Right lobe of liver (tissue), 6 donors: Measurements from ENCODE around the gene FGFR1OP2. TPM values are rescaled to one million over a fixed set of nuclear protein-coding genes. Genes with fewer than 3 reads are reported as not detected.

ENCODE experiments used
- ATAC-seq, 4 donors: fragments of 200-7000 bp; cut with Tn5 transposase; one replicate each; pipeline ENCODE4 v1.9.1; 2020; ENCODE audit warnings: mild to moderate bottlenecking in 4 of 4, moderate library complexity in 4 of 4
- DNase-seq, 3 donors: peaks; one replicate each; pipeline ENCODE4 v3.0.0-alpha.2; 2020
- H3K27ac ChIP-seq, 3 donors: fragments of 200-600 bp; one replicate each; pipeline ENCODE4 v1.8.0; 2022
- H3K27me3 ChIP-seq, 2 donors: fragments of 200-600 bp; one replicate each; pipeline ENCODE4 v1.8.0; 2022
- H3K36me3 ChIP-seq, 4 donors: fragments of 200-600 bp; sonication (generic) in 1 of 4; one replicate each; pipeline versions ENCODE4 v1.5.1 to v1.8.0; 2017 to 2022; ENCODE audit warnings: control low read depth in 1 of 4
- H3K4me1 ChIP-seq, 4 donors: fragments of 200-600 bp; sonication (generic) in 1 of 4; one replicate each; pipeline versions ENCODE4 v1.5.1 to v1.8.0; 2017 to 2022; ENCODE audit warnings: control low read depth in 1 of 4
- H3K4me3 ChIP-seq, 3 donors: fragments of 200-600 bp; one replicate each; pipeline ENCODE4 v1.8.0; 2022
- H3K9me3 ChIP-seq, 4 donors: fragments of 200-600 bp; sonication (generic) in 1 of 4; one replicate each; pipeline versions ENCODE4 v1.5.1 to v1.8.0; 2017 to 2022; ENCODE audit warnings: control low read depth in 1 of 4
- CTCF ChIP-seq, 4 donors: fragments of 200-600 bp in 3 of 4; fragments of 450-650 bp in 1 of 4; IDR thresholded peaks; one replicate each; pipeline versions ENCODE4 v1.5.1 to v1.8.0; 2016 to 2022; ENCODE audit warnings: antibody characterized with exemption in 4 of 4, mild to moderate bottlenecking in 2 of 4
- POLR2A ChIP-seq: fragments of 450-650 bp; IDR thresholded peaks from one replicate; pipeline ENCODE4 v1.6.1; 2017; ENCODE audit warnings: antibody characterized with exemption, mild to moderate bottlenecking
- WGBS: methylation state at CpG from one replicate; pipeline ENCODE4 v1.1.6; 2018; ENCODE audit warnings: low coverage, low lambda C conversion rate; ENCODE audit not compliant: insufficient coverage; ENCODE audit errors: missing lambda C conversion rate; 5-methylcytosine and 5-hydroxymethylcytosine counted together
- intact Hi-C, 2 donors: fragments of 100-400 bp; cut with DNase I; formaldehyde crosslinking; loops; one replicate each; pipeline versions ENCODE4 v1.11.2 to v1.14.1; 2022
- total RNA-seq, 6 experiments: library from RNA; depleted of rRNA in 2 of 6; stranded (reverse); fragments of >200 nt in 2 of 6; fragmentation: NEBNext Ultra II Directional in 3 of 6; extraction: Animal tissue kit (Norgen Biotek cat#: 25700) in 3 of 6; gene quantifications; one replicate each; pipeline versions ENCODE4 v1.1.0 to v1.2.4, GENCODE V29; 2016 to 2023
- donor health status: DM: no; HTN: yes; CAD: no.
- donor health status: DM: no; HTN: no; CAD: no.
- donor health status: DM: no; HTN: no; CAD: no.
- donor health status: DM: no; HTN: yes; CAD: no.
- donor health status: DM: no; HTN: yes; CAD: no.

FGFR1OP2 gene
- total RNA-seq, 6 experiments from 2014 or later: 13.3 to 29.6 (median 20.1) TPM

- Histone ChIP-seq H3K36me3 (peaks cover 0 to 2% (median 0%) of the 10 kb centered on the region in 4 donors), H3K4me1 (peaks cover 0 to 35% (median 10%) of the 10 kb centered on the region in 4 donors), H3K27me3 (no peaks in the 10 kb centered on the region), H3K9me3 (no peaks in the 10 kb centered on the region), H3K27ac (peak overlapping the region; percentile 91 to 94 (median 93)), H3K4me3 (peak overlapping the region in 2 of 3 donors; percentile 71 to 81)
- DNase-seq: no peak
- peak; percentile 10 to 64 (median 34) for ATAC-seq
- whole genome bisulfite sequencing: 34% methylated on average over 14 of the region's 14 CpGs
- TF ChIP-seq CTCF (IDR thresholded peaks at IDR 0.05) (no peak), POLR2A (no peak)
- intact Hi-C loops: loop anchor here in 1 of 2 donors (10.0 kb wide), 1 partner anchor 78 kb away; the partner anchor contains the start of genes FGFR1OP2 and INTS13
Observed at GRCh38 chr12:27012239-27012981, 74.1 kb downstream of the FGFR1OP2 start.

GRCh38 chr12:27012982-27013255 is 74.6 kb downstream of the FGFR1OP2 start:
- no peak for DNase-seq
- TF ChIP-seq POLR2A (no peak), CTCF (IDR thresholded peaks at IDR 0.05) (no peak)
- Histone ChIP-seq H3K4me3 (peak overlapping the region in 2 of 3 donors; percentile 71 to 81), H3K9me3 (no peaks in the 10 kb centered on the region), H3K27me3 (no peaks in the 10 kb centered on the region), H3K27ac (peak overlapping the region; percentile 91 to 94 (median 93)), H3K4me1 (peaks cover 0 to 30% (median 9%) of the 10 kb centered on the region in 4 donors), H3K36me3 (no peaks in the 10 kb centered on the region)
- intact Hi-C loops: loop anchor here in 1 of 2 donors (10.0 kb wide), 1 partner anchor 78 kb away; the partner anchor contains the start of genes FGFR1OP2 and INTS13
- ATAC-seq: no peak
- WGBS: 15% methylated on average over 5 of the region's 5 CpGs

GRCh38 chr12:27013611-27014084 is 75.4 kb downstream of the FGFR1OP2 start:
- ATAC-seq: peak; percentile 22 to 36 (median 27)
- DNase-seq: no peak
- TF ChIP-seq CTCF (IDR thresholded peaks at IDR 0.05) (no peak), POLR2A (no peak)
- H3K36me3 ChIP-seq: no peaks in the 10 kb centered on the region
- H3K4me1 ChIP-seq: peaks cover 0 to 29% (median 9%) of the 10 kb centered on the region in 4 donors
- intact Hi-C loops: loop anchor here in 1 of 2 donors (10.0 kb wide), 1 partner anchor 79 kb away; the partner anchor contains the start of genes FGFR1OP2 and INTS13
- H3K4me3 ChIP-seq: peak overlapping the region; percentile 71 to 81 (median 74)
- WGBS: 0% methylated on average over 10 of the region's 13 CpGs
- H3K27ac ChIP-seq: peak overlapping the region; percentile 91 to 94 (median 93)
- no peaks in the 10 kb centered on the region for H3K27me3 ChIP-seq
- H3K9me3 ChIP-seq: no peaks in the 10 kb centered on the region

- WGBS: 0% methylated on average over 13 of the region's 71 CpGs
- Histone ChIP-seq H3K4me3 (peak within 1 kb of the TSS; percentile 71 to 81 (median 74)), H3K27ac (peak within 1 kb of the TSS; percentile 91 to 94 (median 93)), H3K4me1 (peaks cover 0 to 29% (median 9%) of the 10 kb centered on the region in 4 donors), H3K27me3 (no peaks in the 10 kb centered on the region), H3K9me3 (no peaks in the 10 kb centered on the region), H3K36me3 (no peaks in the 10 kb centered on the region)
- intact Hi-C loops: loop anchor here in 1 of 2 donors (10.0 kb wide), 1 partner anchor 79 kb away; the partner anchor contains the start of genes FGFR1OP2 and INTS13
- DNase-seq (peak; percentile 97 to 98 (median 98)), ATAC-seq (peak; percentile 87 to 96 (median 92))
- TF ChIP-seq CTCF (IDR thresholded peaks at IDR 0.05) (peak; percentile 96 to 100 (median 98)), POLR2A (peak; percentile 83)
Observed at GRCh38 chr12:27014085-27014858, 76.0 kb downstream of the FGFR1OP2 start, which contains the start of gene TM7SF3. Gene TM7SF3, minus strand, starts transcription at chr12:27014384. Its CDS starts 216 bp downstream, at chr12:27014168.
